GM21381 (cell line): ENCODE measurements around the gene HNRNPM.

ENCODE experiments used
- ATAC-seq: cut with Tn5 transposase; IDR thresholded peaks from one replicate; pipeline ENCODE4 v1.9.1; 2021; ENCODE audit warnings: mild to moderate bottlenecking, moderate library complexity; ENCODE audit not compliant: unreplicated experiment

Gene HNRNPM

GRCh38 chr19:8459520-8460270 lies 14.9 kb downstream of the HNRNPM start:
- no peak for ATAC-seq

DNA sequence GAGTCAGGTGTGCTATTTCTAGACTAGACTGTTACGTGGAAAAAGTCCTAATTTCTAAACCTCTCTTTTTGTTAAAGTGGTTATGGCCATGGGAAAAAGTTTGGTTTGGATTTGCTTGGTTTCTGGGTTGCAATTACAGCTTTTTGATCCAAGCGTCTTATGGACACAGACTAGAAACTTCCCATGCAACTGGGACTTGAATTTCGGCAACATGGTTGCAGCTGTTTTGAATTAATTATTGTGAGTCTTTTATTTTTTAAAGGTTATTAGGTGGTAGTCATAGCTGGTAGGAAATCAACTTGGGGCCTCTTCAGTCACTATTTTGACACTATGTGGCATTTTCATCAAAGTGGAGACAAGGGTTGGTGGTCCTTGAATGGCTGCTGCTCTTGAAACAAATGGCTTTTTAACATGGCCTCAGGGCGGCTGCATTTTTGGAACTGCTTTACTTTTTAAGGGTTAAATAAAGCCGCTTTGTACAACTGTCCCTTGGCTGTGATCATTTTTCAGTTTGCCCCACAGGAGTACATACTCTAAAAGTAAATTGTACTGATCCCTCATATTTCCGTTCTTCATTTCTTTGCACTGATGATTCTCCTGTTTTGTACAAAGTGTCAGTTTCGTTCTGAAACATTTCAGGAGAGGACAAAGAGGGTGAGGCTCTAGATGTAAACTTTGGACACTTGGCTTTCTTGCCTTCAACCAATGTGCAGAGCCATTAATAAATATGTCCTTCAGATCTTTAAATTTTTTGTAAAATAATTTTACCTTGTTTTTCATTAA lies 15.9 kb downstream of the HNRNPM start:
- ATAC-seq, result no peak

GRCh38 chr19:8461376-8461775 lies 16.6 kb downstream of the HNRNPM start:
- no peak for ATAC-seq

DNA sequence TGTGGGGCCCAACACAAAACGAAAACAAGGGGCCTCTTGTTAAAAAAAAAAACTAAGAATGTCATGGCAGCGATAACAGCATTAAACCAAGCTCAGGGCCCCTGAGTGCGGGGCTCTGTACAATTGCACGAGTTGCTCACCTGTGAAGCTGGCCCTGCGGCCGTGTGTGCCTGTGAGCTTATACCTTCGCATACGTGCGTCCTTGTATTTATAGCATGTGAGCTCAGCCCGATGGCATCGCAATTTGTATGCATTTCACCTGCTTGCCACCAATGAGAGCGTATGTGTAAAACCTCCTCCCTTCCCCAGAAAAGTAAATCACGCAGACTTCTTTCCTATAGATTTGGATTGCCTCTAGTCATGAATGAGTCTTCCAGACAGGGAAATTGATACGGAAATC lies 17.1 kb downstream of the HNRNPM start:
- ATAC-seq, result no peak

- ATAC-seq, result no peak
Observed at GRCh38 chr19:8462571-8462970, 17.8 kb downstream of the HNRNPM start.

DNA sequence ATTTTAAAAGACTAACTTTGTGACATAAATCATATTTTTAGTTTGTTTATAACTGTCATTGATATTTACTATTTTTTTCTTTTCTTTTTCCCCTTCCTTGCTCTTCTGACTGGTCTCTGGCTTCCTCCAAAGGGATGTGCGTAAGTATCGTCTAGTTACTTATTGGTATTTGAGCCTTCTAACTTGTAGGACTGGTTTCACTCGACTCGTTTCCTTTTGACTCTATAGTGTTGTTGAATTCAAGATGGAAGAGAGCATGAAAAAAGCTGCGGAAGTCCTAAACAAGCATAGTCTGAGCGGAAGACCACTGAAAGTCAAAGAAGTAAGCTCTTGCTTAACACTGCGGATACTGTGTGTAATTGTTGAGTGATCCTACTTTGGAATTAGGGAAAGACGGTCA lies 18.6 kb downstream of the HNRNPM start:
- ATAC-seq, result no peak

GRCh38 chr19:8466018-8466417 lies 21.2 kb downstream of the HNRNPM start:
- ATAC-seq, result no peak

- no peak for ATAC-seq
Observed at GRCh38 chr19:8468124-8468523, 23.3 kb downstream of the HNRNPM start.

GRCh38 chr19:8468761-8469373 lies 24.1 kb downstream of the HNRNPM start:
- ATAC-seq, result no peak

DNA sequence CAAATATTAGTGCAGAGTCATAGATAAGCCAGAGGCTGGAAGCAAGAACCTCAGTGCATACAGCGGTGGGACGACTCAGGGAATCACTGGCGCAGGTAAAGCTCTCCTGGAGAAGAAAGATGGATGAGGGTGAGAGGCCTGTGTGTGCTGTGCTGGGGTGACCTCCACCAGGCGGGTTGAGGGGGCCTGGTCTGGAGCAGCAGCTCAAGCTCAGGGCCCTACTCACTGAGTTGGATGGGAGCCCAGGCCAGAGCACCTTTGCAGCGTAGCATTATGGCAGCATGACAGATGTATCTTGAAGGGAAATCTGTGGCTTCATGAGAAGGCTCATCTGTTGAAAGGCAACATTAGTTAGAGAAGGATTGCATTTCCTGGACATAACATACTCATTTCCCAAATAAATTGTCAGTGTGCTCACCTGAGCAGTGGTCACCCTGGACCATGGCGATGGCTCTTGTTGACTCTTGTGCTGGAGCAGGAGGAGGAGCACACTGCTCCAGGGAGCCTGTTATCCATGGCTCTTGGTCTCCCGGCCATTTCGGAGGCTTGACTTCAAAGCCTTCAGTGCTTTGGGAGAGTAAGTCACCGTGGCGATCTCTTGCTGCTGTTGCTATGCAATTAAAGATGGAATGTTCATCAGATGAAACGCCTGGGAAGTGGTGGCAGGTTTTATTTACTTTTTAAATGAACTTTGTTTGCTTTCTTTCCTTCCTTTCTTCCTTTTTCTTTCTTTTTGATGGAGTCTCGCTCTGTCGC lies 25.0 kb downstream of the HNRNPM start:
- ATAC-seq, result no peak

GRCh38 chr19:8473648-8474476 lies 29.1 kb downstream of the HNRNPM start:
- peak; percentile 53 for ATAC-seq

DNA sequence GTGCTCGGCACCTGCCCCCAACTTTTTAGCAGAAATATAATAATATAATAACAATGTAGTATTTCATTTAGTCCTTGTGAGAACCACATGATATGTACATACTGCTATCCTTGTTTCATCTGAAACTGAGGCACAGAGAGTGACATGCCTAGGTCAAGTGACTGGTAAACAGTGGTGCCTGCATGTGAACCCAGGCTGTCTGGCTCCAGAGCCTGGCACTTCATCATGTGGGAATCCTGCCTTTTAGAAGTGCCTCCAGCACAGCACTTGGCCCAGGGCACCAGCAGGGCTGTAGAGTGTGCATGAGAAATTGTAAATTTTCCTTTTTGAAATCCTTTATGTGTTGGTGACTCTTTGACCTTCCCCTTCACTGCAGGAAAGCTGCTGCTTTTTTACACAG lies 30.2 kb downstream of the HNRNPM start:
- no peak for ATAC-seq

- ATAC-seq, result no peak
Observed at GRCh38 chr19:8476524-8476923, 31.7 kb downstream of the HNRNPM start.

GRCh38 chr19:8477889-8478288 lies 33.1 kb downstream of the HNRNPM start:
- no peak for ATAC-seq

DNA sequence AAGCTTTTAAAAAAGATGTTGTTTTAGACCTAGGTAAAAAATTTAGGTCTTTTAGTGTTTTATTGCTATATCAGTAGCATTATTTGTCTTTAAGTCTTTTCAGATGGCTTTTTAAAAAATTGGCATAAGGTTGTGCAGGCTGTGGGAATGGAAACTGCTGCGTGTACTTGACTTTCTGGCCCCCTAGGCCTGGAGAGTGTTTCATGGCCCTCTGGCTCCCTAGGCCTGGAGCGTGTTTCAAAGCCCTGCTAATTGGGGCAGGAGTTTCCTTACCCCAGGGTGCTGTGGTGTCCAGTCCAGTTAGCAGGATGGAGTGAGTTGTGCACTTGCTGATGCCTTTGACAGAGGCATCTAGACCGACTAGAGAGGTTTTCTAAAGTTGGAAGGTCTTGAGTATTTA lies 33.8 kb downstream of the HNRNPM start:
- ATAC-seq, result no peak

GRCh38 chr19:8481201-8481600 lies 36.4 kb downstream of the HNRNPM start:
- ATAC-seq, result no peak

GRCh38 chr19:8481616-8482015 lies 36.8 kb downstream of the HNRNPM start:
- ATAC-seq, result no peak

DNA sequence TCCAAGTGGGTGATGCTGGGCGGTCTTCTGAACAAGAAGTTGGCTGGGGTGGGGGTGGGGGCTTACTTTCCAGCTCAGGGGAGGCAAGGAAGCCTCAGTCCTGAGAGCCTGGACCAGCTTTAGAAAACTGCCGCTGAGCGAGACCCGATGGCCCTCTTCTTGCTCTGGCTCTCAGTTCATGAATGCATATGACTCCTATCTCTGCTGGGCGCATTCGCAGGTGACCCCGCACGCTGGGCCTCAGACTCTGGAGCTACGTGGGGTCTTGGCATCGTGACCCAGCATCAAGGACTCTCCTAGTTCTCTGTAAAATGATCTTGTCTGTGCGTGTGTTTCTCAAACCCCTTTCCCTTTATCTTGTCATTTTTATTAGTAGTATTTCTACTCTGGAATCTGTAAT lies 37.9 kb downstream of the HNRNPM start:
- ATAC-seq, result no peak

DNA sequence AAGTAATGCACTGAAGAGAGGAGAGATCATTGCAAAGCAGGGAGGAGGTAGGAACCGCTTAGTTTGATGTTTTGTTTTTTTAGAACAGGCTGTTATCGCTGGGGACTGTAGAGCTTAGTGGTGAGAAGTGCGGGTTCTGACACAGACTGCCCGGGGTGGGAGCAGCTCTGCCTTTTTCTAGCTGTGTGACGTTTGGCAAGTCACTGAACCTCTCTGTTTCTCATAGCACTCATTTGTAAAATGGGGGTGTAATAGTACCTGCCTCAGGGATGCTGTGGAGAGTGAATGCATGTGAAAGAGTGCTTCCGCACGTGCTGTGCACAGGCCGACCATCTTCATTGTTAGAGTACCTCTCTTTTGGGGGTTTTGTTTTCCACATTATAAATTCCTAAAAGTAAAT lies 38.4 kb downstream of the HNRNPM start:
- no peak for ATAC-seq

DNA sequence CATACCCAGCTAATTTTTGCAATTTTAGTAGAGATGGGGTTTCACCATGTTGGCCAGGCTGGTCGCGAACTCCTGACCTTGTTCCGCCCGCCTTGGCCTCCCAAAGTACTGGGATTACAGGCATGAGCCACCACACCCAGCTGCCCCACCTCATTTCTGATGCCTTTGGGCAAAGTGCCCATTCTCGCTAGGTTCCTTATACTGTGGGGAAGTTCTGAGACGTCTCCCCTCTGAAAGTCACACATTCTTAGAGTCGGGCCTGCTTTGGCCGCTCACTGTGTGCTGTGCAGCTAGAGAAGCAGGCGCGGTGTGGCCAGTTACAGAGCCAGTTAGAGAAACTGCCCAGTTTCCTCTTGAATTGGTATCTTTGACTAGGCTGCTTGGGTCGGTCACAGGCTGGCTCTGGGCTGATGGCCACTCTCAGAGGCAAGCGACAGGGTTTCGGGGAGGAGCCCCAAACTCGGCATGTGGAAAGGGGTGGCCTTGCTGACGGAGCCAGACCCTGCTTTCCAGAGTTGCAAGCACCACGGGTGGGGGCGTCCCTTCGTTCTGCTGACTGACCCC lies 39.6 kb downstream of the HNRNPM start:
- ATAC-seq, result no peak
